Measurements from ENCODE around the gene GLS. TPM values are rescaled to one million over a fixed set of nuclear protein-coding genes. Genes with fewer than 3 reads are reported as not detected.

Gene GLS
- total RNA-seq, 2 experiments from 2014 or later = 218 to 227 TPM

DNA sequence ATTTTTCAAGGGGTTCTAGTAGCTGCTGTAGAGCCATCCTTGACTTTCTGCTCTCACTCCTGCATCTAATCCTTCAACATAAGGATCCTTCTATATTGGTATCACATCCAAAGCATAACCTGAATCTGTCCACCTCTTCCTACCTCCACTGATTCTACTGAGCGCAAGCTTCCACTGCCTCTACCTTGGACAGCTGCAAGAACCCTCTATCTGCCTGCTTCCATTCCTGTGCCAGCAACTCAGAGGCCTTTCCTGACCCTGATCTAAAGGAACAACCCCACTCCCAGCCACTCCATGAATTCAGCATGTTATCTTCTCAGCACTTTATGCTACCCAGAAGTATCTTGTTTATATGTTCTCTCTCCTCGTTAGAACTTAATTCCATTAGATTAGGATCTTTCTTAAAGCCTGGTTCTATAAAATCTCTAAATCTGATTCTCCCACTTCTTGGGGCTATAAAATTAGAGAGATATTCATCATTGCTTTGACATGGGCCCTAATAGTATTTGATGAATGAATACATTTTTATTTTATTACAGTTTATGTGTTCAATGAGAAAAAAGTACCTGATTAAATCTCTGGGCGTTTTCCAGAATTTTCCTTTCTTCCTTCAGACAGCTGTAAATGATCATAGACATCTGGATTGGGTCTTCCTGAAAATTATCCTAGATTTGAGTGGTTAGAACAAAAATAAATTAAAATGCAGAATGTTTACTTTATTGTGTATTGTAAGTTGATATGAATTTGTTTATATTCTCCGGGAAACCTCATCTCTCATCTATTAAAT is 126.6 kb downstream of the GLS start:
- ChIA-PET POLR2A (interaction anchor here (0.7 to 4.1 kb wide), 8 partner anchors 9 to 32 kb away, joined by 3 to 25 read pairs (median 6); no protein-coding TSS in a partner anchor), CTCF (interaction anchor here (1.1 to 2.1 kb wide), 3 partner anchors 10 to 32 kb away, joined by 3 to 8 read pairs (median 3); no protein-coding TSS in a partner anchor)
- H3K27me3 Mint-ChIP-seq = no peaks in the 10 kb centered on the region
- H3K9me3 Mint-ChIP-seq = peaks cover 21% of the 10 kb centered on the region
- peaks cover 78% of the 10 kb centered on the region for H3K36me3 Mint-ChIP-seq (ENCODE audit: low read depth)
- TF ChIP-seq, protein P1, sequence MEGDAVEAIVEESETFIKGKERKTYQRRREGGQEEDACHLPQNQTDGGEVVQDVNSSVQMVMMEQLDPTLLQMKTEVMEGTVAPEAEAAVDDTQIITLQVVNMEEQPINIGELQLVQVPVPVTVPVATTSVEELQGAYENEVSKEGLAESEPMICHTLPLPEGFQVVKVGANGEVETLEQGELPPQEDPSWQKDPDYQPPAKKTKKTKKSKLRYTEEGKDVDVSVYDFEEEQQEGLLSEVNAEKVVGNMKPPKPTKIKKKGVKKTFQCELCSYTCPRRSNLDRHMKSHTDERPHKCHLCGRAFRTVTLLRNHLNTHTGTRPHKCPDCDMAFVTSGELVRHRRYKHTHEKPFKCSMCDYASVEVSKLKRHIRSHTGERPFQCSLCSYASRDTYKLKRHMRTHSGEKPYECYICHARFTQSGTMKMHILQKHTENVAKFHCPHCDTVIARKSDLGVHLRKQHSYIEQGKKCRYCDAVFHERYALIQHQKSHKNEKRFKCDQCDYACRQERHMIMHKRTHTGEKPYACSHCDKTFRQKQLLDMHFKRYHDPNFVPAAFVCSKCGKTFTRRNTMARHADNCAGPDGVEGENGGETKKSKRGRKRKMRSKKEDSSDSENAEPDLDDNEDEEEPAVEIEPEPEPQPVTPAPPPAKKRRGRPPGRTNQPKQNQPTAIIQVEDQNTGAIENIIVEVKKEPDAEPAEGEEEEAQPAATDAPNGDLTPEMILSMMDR (IDR thresholded peaks at IDR 0.05) = no peak
- H3K4me1 Mint-ChIP-seq (ENCODE audit: low read depth) = peaks cover 69% of the 10 kb centered on the region
- ATAC-seq (no peak), DNase-seq (no peak)
- intact Hi-C loops (cut with micrococcal nuclease) = no loop called here
- H3K4me3 Mint-ChIP-seq = no peak overlapping the region
- peak overlapping the region; percentile 41 for H3K27ac Mint-ChIP-seq

DNA sequence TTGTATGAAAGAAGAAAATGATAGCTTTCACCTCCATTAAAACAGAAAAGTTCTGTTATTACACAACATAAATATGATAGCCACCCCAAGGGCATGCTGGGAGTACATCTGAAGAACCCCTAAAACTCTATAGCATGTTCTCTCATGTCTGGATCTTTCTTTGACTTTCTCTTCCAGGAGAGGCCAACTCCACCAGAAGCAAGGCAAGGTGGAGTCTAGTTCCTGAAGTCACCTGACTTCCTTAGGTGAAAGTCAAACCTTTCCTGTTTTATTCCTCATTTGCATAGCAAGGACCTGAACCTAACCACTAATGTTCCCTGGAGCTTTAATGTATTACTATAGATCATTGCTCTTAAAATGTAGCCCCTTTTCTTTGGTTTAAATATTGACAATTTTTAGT is 127.7 kb downstream of the GLS start:
- peaks cover 62% of the 10 kb centered on the region for H3K4me1 Mint-ChIP-seq (ENCODE audit: low read depth)
- H3K27me3 Mint-ChIP-seq = no peaks in the 10 kb centered on the region
- CTCF ChIA-PET = interaction anchor here (0.8 to 2.1 kb wide), 3 partner anchors 11 to 30 kb away, joined by 3 to 8 read pairs (median 3); no protein-coding TSS in a partner anchor
- DNase-seq (no peak), ATAC-seq (no peak)
- intact Hi-C loops (cut with micrococcal nuclease) = no loop called here
- TF ChIP-seq, protein P1 (IDR thresholded peaks at IDR 0.05) = no peak
- H3K27ac Mint-ChIP-seq = peak overlapping the region; percentile 43
- peaks cover 19% of the 10 kb centered on the region for H3K9me3 Mint-ChIP-seq
- H3K4me3 Mint-ChIP-seq = peak overlapping the region; percentile 30
- POLR2A ChIA-PET = interaction anchor here (0.6 to 4.1 kb wide), 8 partner anchors 8 to 266 kb away, joined by 3 to 25 read pairs (median 6); partner anchors contain the start of gene GLS
- peaks cover 67% of the 10 kb centered on the region for H3K36me3 Mint-ChIP-seq (ENCODE audit: low read depth)

DNA sequence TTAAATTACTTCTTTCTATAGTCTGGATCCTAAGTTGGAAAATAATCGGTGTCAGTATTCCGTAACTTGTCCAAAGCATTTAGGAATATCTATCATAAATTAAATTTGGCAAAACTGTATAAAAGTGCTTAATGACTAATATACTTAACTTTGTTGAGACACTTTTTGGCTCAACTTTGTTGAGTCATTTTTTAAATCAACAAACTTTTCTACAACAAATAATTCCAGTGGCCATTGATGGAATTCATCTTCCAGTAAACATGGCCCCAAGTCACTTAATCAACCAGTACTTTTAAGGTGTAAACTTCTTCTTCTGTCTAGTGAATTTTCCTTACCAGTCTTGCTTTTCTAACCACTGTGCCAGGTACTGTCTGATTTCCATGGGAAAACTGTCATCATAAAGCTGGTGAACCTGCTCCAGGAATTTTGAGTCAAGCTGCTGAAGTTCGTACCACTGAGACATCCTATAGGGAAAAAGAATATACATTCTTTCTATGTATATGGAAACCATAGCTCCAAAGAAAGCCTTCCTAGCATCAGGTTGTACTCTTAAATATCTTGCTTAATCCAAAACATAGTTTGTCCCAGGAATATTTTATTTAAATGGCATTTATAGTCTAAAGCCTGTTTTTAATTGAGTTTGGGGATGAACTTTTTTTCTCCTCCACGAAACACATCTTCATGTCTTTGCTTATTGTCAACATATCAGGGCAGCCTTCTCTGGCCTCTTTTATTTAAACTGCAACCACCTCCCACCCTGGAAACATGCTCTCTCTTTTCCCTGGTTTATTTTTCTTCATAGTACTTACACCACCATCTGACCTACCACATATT is 129.1 kb downstream of the GLS start:
- Mint-ChIP-seq H3K36me3 (ENCODE audit: low read depth) (peaks cover 52% of the 10 kb centered on the region), H3K27ac (peak overlapping the region; percentile 79), H3K27me3 (no peaks in the 10 kb centered on the region), H3K9me3 (peaks cover 7% of the 10 kb centered on the region), H3K4me3 (peak overlapping the region; percentile 40), H3K4me1 (ENCODE audit: low read depth) (peaks cover 50% of the 10 kb centered on the region)
- CTCF ChIA-PET = interaction anchor here (0.9 kb wide), 2 partner anchors 8 to 42 kb away, joined by 3 read pairs; no protein-coding TSS in a partner anchor
- TF ChIP-seq, protein P1 (IDR thresholded peaks at IDR 0.05) = no peak
- intact Hi-C loops (cut with micrococcal nuclease) = loop anchor here (5.0 kb wide), 1 partner anchor 127 kb away; the partner anchor contains the start of gene GLS
- DNase-seq (no peak), ATAC-seq (no peak)
- POLR2A ChIA-PET = interaction anchor here (3.7 to 7.9 kb wide), 4 partner anchors 11 to 140 kb away, joined by 56 to 178 read pairs (median 100); partner anchors contain the start of gene STAT4

DNA sequence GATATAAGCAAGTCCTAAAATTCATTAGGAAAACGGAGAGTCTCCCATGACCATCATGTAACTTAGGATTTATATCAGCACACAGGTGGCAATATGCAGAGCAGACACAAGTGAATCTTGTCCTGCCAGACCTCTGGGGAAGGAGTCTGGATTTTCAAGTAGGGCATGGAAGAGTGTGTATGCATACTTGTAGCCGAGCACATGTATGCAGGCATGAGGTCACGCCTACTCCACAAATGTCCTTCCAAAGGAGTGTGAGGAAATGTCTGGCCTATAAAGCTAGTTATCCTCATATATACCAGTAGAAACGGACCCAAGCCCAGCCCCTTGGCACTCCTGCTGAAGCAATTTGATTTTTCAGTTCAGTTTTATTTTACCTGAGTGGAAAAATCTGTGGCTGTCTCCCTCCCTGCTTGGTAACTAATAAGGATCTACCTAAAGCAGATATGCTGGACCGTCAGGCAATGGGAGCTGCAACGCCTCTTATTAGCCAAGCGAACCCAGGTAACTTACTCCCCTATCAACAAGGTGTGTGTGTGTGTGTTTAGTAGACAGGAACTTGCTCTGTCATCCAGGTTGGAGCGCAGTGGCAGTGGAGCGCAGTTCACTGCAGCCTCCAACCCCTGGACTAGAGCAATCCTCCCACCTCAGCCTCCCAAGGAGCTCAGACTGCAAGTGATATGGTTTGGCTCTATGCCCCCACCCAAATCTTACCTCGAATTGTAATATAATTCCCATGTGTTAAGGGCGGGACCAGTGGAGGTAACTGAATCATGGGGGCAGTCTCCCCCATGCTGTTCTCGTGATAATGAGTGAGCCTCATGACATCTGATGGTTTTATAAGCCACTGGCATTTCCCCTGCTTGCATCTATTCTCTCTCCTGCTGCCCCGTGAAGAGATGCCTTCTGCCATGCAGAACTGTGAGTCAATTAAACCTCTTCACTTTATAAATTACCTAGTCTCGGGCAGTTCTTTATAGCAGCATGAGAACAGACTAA is 130.6 kb downstream of the GLS start:
- peak; percentile 4 for ATAC-seq
- CTCF ChIA-PET = interaction anchor here (0.9 to 2.8 kb wide), 5 partner anchors 9 to 41 kb away, joined by 3 to 12 read pairs (median 4); no protein-coding TSS in a partner anchor

More for the DNA sequence above, 130.6 kb downstream of the GLS start:
- no peak overlapping the region for H3K27ac Mint-ChIP-seq
- peak; percentile 47 for DNase-seq
- peaks cover 12% of the 10 kb centered on the region for H3K9me3 Mint-ChIP-seq
- no peaks in the 10 kb centered on the region for H3K27me3 Mint-ChIP-seq
- no peak overlapping the region for H3K4me3 Mint-ChIP-seq
- TF ChIP-seq, protein P1 (IDR thresholded peaks at IDR 0.05) = no peak
- peaks cover 43% of the 10 kb centered on the region for H3K4me1 Mint-ChIP-seq (ENCODE audit: low read depth)
- POLR2A ChIA-PET = interaction anchor here (0.7 to 7.9 kb wide), 16 partner anchors 9 to 669 kb away, joined by 3 to 178 read pairs (median 6); partner anchors contain the start of genes GLS and STAT4
- intact Hi-C loops (cut with micrococcal nuclease) = loop anchor here (5.0 kb wide), 1 partner anchor 129 kb away; the partner anchor contains the start of gene GLS
- H3K36me3 Mint-ChIP-seq (ENCODE audit: low read depth) = peaks cover 43% of the 10 kb centered on the region
